ENCODE data around the gene GIPC1.
A peak's percentile ranks its signal among the peaks of the same experiment; 100 is the strongest.
"Not testable (repeated sequence)": the region's sequence is repeated elsewhere in the genome, so short reads cannot be mapped to it uniquely, and the experiment has no call there.

Gene GIPC1

GRCh38 chr19:14496029-14496833 lies at the start of gene GIPC1:
Gene GIPC1 (minus strand): TSS chr19:14496127. CDS start chr19:14482976, 13,151 bp downstream.
- DNase-seq (ENCODE audit: low spot score in 2 of 2): peak; percentile 73 to 88
- Mint-ChIP-seq H3K27ac (no peak within 1 kb of the TSS), H3K9me3 (no peaks in the 10 kb centered on the region), H3K4me3 (peak within 1 kb of the TSS; percentile 80), H3K27me3 (no peaks in the 10 kb centered on the region), H3K36me3 (peaks cover 8% of the 10 kb centered on the region), H3K4me1 (peaks cover 12% of the 10 kb centered on the region)
- ATAC-seq (ENCODE audit: low read depth): peak; percentile 88

- Mint-ChIP-seq H3K4me1 (peaks cover 13% of the 10 kb centered on the region), H3K27me3 (no peaks in the 10 kb centered on the region), H3K9me3 (no peaks in the 10 kb centered on the region), H3K27ac (no peak overlapping the region), H3K36me3 (peaks cover 7% of the 10 kb centered on the region), H3K4me3 (no peak overlapping the region)
- ATAC-seq (ENCODE audit: low read depth): no peak
- no peak for DNase-seq (ENCODE audit: low spot score in 2 of 2)
Observed at GRCh38 chr19:14545716-14546082, 49.8 kb upstream of the GIPC1 start.

GRCh38 chr19:14544977-14545715 lies 49.2 kb upstream of the GIPC1 start:
- H3K9me3 Mint-ChIP-seq: no peaks in the 10 kb centered on the region
- H3K36me3 Mint-ChIP-seq: peaks cover 7% of the 10 kb centered on the region
- H3K27ac Mint-ChIP-seq: no peak overlapping the region
- no peak overlapping the region for H3K4me3 Mint-ChIP-seq
- ATAC-seq (ENCODE audit: low read depth) (no peak), DNase-seq (ENCODE audit: low spot score in 2 of 2) (no peak)
- H3K4me1 Mint-ChIP-seq: peaks cover 9% of the 10 kb centered on the region
- no peaks in the 10 kb centered on the region for H3K27me3 Mint-ChIP-seq

GRCh38 chr19:14544047-14544446 lies 48.1 kb upstream of the GIPC1 start:
- DNase-seq (ENCODE audit: low spot score in 2 of 2) (no peak), ATAC-seq (ENCODE audit: low read depth) (no peak)
- no peak overlapping the region for H3K4me3 Mint-ChIP-seq
- H3K36me3 Mint-ChIP-seq: peaks cover 3% of the 10 kb centered on the region
- no peak overlapping the region for H3K27ac Mint-ChIP-seq
- no peaks in the 10 kb centered on the region for H3K9me3 Mint-ChIP-seq
- no peaks in the 10 kb centered on the region for H3K27me3 Mint-ChIP-seq
- H3K4me1 Mint-ChIP-seq: peaks cover 13% of the 10 kb centered on the region

- H3K9me3 Mint-ChIP-seq: no peaks in the 10 kb centered on the region
- DNase-seq (ENCODE audit: low spot score in 2 of 2) (no peak), ATAC-seq (ENCODE audit: low read depth) (no peak)
- no peak overlapping the region for H3K4me3 Mint-ChIP-seq
- H3K4me1 Mint-ChIP-seq: peaks cover 15% of the 10 kb centered on the region
- H3K27ac Mint-ChIP-seq: no peak overlapping the region
- H3K27me3 Mint-ChIP-seq: no peaks in the 10 kb centered on the region
- peaks cover 3% of the 10 kb centered on the region for H3K36me3 Mint-ChIP-seq
Observed at GRCh38 chr19:14542711-14543328, 46.9 kb upstream of the GIPC1 start.

DNA sequence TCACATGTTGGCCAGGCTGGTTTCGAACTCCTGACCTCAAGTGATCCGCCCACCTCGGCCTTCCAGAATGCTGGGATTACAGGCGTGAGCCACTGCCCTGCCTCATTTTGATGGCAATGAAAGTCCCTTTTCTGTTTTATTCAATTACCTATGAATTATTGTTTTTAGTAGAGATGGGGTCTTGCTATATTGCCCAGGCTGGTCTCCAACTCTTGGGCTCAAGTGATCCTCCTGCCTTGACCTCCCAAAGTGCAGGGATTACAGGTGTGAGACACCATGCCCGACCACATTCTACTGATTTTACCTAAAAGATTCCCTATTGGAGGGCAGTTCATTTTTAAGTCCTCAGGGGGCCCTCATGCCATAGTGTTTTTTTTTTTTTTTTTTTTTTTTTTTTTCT lies 46.1 kb upstream of the GIPC1 start:
- peaks cover 15% of the 10 kb centered on the region for H3K4me1 Mint-ChIP-seq
- H3K27me3 Mint-ChIP-seq; DNase-seq (ENCODE audit: low spot score in 2 of 2); H3K27ac Mint-ChIP-seq; ATAC-seq (ENCODE audit: low read depth); H3K4me3 Mint-ChIP-seq; H3K9me3 Mint-ChIP-seq; H3K36me3 Mint-ChIP-seq: not testable (repeated sequence)

- no peak overlapping the region for H3K27ac Mint-ChIP-seq
- H3K4me1 Mint-ChIP-seq: peaks cover 19% of the 10 kb centered on the region
- DNase-seq (ENCODE audit: low spot score in 2 of 2) (no peak), ATAC-seq (ENCODE audit: low read depth) (no peak)
- no peak overlapping the region for H3K4me3 Mint-ChIP-seq
- no peaks in the 10 kb centered on the region for H3K27me3 Mint-ChIP-seq
- peaks cover 3% of the 10 kb centered on the region for H3K36me3 Mint-ChIP-seq
- H3K9me3 Mint-ChIP-seq: no peaks in the 10 kb centered on the region
Observed at GRCh38 chr19:14540741-14541525, 45.0 kb upstream of the GIPC1 start.

- Mint-ChIP-seq H3K4me1 (peaks cover 19% of the 10 kb centered on the region), H3K27ac (no peak overlapping the region), H3K36me3 (peaks cover 3% of the 10 kb centered on the region), H3K27me3 (no peaks in the 10 kb centered on the region), H3K4me3 (no peak overlapping the region), H3K9me3 (no peaks in the 10 kb centered on the region)
- DNase-seq (ENCODE audit: low spot score in 2 of 2) (no peak), ATAC-seq (ENCODE audit: low read depth) (no peak)
Observed at GRCh38 chr19:14536926-14537692, 41.2 kb upstream of the GIPC1 start.

DNA sequence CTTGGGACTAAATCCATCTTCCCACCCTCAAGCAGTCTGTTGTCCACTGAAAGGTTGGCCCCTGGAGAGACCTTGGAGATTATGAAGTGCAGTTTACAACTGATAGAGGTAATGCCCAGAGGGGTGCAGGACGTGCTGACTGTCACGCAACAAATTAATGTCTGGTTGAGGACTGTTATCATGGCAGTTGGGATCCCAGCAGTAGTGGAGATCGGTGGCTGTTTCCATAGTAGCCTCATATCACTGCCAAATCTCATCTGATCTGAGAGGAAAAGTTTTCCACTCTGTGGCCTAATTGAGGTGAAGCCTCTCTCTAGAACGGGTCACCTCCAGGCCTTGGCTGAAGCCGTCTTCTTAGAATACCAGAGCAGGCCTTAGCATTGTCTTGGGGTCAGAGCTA lies 37.5 kb upstream of the GIPC1 start:
- DNase-seq (ENCODE audit: low spot score in 2 of 2): no peak
- no peak overlapping the region for H3K4me3 Mint-ChIP-seq
- H3K27ac Mint-ChIP-seq: no peak overlapping the region
- no peaks in the 10 kb centered on the region for H3K27me3 Mint-ChIP-seq
- H3K36me3 Mint-ChIP-seq: no peaks in the 10 kb centered on the region
- peaks cover 20% of the 10 kb centered on the region for H3K4me1 Mint-ChIP-seq
- ATAC-seq (ENCODE audit: low read depth): no peak
- no peaks in the 10 kb centered on the region for H3K9me3 Mint-ChIP-seq

- H3K9me3 Mint-ChIP-seq: no peaks in the 10 kb centered on the region
- H3K4me1 Mint-ChIP-seq: peaks cover 13% of the 10 kb centered on the region
- DNase-seq (ENCODE audit: low spot score in 2 of 2) (no peak), ATAC-seq (ENCODE audit: low read depth) (no peak)
- no peaks in the 10 kb centered on the region for H3K27me3 Mint-ChIP-seq
- H3K4me3 Mint-ChIP-seq: peak overlapping the region; percentile 37
- no peaks in the 10 kb centered on the region for H3K36me3 Mint-ChIP-seq
- H3K27ac Mint-ChIP-seq: no peak overlapping the region
Observed at GRCh38 chr19:14530506-14530905, 34.6 kb upstream of the GIPC1 start.

DNA sequence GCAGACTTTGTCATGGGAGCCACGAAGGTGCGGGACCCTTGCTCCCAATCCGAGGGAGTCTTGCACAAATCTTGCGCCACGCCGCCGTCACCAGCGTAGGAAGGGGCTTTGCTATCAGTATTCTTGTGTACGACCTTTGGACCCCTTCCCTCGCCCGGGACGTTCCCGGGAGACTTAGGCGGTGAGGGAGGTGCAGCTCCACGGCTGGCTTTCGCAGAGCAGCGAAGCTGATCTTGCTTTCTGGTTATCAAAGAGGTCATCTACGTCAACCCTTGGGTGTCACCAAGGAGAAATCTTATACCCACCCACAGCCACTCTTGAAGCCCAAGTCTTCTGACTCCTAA lies 34.0 kb upstream of the GIPC1 start:
- ATAC-seq (ENCODE audit: low read depth) (no peak), DNase-seq (ENCODE audit: low spot score in 2 of 2) (no peak)
- peak overlapping the region; percentile 90 for H3K4me3 Mint-ChIP-seq
- no peaks in the 10 kb centered on the region for H3K27me3 Mint-ChIP-seq
- H3K9me3 Mint-ChIP-seq: no peaks in the 10 kb centered on the region
- H3K27ac Mint-ChIP-seq: peak overlapping the region; percentile 89
- H3K36me3 Mint-ChIP-seq: no peaks in the 10 kb centered on the region
- H3K4me1 Mint-ChIP-seq: peaks cover 13% of the 10 kb centered on the region

DNA sequence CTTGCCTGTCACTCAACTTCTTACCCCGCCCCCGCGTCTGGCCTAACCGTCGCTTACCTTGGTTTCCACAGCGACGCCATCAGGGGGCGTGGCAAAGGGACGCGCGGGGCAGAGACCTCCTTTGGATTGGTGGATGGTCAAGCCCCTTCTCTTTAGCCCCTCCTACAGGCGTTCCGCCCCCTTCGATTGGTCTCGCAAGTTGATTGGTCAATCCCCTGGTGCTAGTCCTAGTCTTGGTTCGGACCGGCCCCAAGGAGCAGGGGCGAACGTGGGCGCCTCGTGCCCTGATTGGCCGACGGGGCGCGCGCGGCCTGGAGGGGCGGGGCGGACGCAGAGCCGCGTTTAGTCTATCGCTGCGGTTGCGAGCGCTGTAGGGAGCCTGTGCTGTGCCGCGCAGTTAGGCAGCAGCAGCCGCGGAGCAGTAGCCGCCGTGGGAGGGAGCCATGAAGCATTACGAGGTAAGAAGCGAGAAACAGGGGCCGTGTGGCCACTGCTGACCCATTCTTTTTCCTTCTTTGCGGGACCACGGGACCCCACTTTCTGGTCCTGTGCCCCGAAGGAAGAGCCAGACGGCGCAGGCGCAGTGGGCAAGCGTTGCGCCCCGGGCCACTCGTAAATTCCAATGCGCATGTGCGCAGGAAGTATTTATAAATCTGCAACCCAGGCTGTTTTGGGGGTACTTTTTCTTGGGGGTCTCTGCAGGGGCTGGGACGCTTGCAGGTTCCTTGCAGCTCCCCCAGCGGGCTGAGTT lies 33.5 kb upstream of the GIPC1 start, which contains the start of gene TECR:
TECR (plus strand) TSS at position 341 of the 751 bp plus-strand sequence; CDS start at position 444, 103 bp downstream.
- DNase-seq (ENCODE audit: low spot score in 2 of 2): peak; percentile 98 to 99
- Mint-ChIP-seq H3K27ac (peak within 1 kb of the TSS; percentile 89), H3K36me3 (no peaks in the 10 kb centered on the region), H3K4me1 (peaks cover 13% of the 10 kb centered on the region), H3K9me3 (no peaks in the 10 kb centered on the region), H3K27me3 (no peaks in the 10 kb centered on the region), H3K4me3 (peak within 1 kb of the TSS; percentile 90)
- ATAC-seq (ENCODE audit: low read depth): peak; percentile 90

Measured in memory B cell (primary cell).